HG03575 (cell line): ENCODE data around the gene KRTAP5-10.
"Not testable (repeated sequence)": the region's sequence is repeated elsewhere in the genome, so short reads cannot be mapped to it uniquely, and the experiment has no call there.

Experiments
- ATAC-seq: cut with Tn5 transposase; IDR thresholded peaks from one replicate; pipeline ENCODE4 v1.9.1; 2021; ENCODE audit not compliant: unreplicated experiment, insufficient number of reproducible peaks, low FRiP score; ENCODE audit errors: extremely low read depth

Gene KRTAP5-10

GRCh38 chr11:71540521-71541304 is 24.6 kb upstream of the KRTAP5-10 start:
- ATAC-seq, result not testable (repeated sequence)

GRCh38 chr11:71542382-71542781 is 23.0 kb upstream of the KRTAP5-10 start:
- no peak for ATAC-seq

DNA sequence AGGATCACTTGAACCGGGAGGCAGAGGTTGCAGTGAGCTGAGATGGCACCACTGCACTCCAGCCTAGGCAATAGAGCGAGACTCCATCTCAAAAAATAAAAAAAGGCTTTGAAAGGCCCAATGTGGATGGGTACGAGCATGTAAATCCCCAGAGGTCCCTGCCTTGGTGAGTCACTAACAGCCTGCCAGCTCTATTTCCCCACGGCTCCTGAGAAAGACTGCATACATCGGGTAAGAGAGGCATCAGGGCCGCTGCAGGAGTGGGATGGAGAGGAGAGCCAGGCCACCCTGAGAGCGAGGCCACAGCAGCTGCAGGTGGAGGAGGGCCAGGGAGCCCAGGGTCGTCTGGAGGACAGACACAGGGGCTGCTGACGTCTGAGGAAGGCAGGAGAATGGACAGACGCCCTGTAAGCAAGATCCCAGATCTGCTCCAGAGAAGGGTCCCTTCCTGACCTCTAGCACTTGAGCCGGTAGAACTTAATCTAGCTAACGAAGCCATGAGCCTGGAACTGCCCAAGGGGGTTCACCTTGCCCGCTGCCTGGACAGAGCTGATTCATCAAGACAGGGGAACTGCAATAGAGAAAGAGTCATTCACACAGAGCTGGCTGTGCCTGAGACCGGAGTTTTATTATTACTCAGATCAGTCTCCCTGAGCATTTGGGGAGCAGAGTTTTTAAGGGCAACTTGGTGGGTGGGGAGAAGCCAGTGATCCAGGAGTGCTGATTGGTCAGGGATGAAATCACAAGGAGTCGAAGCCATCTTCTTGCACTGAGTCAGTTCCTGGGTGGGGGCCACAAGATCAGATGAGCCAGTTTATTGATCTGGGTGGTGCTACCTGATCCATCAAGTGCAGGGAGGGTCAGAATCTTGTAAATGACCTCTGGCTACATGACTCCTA is 22.2 kb upstream of the KRTAP5-10 start:
- ATAC-seq, result no peak

GRCh38 chr11:71543866-71544265 is 21.5 kb upstream of the KRTAP5-10 start:
- ATAC-seq, result no peak

GRCh38 chr11:71544525-71545214 is 20.7 kb upstream of the KRTAP5-10 start:
- ATAC-seq, result no peak

GRCh38 chr11:71545405-71545966 is 19.9 kb upstream of the KRTAP5-10 start:
- no peak for ATAC-seq

- ATAC-seq, result no peak
Observed at GRCh38 chr11:71548120-71548519, 17.2 kb upstream of the KRTAP5-10 start, which contains the start of gene KRTAP5-9. Gene KRTAP5-9 (plus strand): TSS chr11:71548420. CDS start chr11:71548658, 238 bp downstream.

- no peak for ATAC-seq
Observed at GRCh38 chr11:71548716-71549151, 16.6 kb upstream of the KRTAP5-10 start.

DNA sequence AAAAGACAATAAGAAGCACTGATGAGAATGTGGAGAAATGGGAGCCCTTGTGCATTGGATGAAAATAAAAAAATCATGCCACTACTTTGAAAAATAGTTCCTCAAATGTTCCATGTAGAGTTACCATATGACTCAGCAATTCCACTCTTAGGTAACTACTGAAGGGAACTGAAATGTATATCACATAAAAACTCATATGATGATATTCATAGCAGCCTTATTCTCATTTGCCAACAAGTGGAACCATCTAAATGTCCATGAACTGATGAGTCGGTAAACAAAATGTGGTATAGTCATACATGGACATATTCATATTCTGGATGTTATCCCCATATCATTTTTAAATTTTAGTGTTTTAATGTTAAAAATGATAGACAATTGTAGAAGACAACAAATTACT is 13.7 kb upstream of the KRTAP5-10 start:
- ATAC-seq, result no peak

GRCh38 chr11:71554996-71555395 is 10.4 kb upstream of the KRTAP5-10 start:
- no peak for ATAC-seq

- no peak for ATAC-seq
Observed at GRCh38 chr11:71555508-71555907, 9.9 kb upstream of the KRTAP5-10 start.

DNA sequence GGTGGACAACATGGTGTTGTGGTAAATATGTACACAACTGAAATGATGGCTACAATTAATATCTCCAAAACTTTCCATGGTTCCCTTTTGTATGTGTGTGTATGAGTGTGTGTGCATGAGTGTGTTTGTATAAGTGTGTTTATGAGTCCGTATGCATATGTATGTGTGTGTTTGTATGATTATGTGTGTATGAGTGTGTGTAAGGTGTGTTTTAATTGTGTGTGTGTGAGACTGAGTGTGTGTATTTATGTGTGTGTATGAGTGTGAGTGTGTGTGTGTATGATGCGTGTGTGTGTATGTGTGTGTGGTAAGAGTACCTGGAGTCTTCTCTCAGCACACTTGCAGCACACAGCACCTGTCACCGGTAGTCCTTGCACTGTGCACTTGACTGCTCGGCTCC is 9.3 kb upstream of the KRTAP5-10 start:
- ATAC-seq, result no peak

DNA sequence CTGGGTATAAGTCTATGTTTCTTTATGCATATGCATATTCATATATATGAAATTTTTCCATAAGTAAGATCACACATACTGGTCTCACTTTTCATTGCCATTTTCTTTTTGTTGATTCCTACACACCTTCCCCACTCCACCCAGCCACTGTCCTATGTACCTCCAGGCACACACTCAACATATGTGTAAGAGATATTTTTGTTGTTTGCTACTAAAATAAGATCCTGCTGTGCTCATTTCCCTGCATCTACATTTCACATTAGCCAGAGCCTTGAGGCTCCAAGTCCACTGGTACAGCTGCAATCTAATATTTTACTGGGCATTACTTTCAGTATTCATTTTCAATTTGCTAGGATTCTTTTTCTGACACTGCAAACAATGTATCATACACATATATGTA is 8.1 kb upstream of the KRTAP5-10 start:
- ATAC-seq, result no peak

DNA sequence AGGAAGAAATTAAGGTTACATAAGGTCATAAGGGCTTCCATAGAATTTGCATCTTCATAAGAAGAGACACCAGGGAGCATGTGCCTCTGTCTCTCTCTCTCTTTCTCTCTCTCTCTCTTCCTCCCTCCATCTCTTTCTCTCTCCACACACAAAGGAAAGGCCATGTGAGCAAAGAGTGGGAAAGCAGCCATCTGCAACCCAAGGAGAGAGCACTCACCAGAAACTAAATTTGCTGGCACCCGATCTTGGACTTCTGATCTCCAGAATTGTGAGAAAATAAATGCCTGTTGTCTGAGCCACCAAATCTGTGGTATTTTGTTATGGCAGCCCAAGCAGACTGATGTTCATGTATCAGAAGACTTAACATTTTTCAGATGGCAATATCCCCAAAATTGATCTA is 6.4 kb upstream of the KRTAP5-10 start:
- no peak for ATAC-seq

- no peak for ATAC-seq
Observed at GRCh38 chr11:71562120-71562519, 3.2 kb upstream of the KRTAP5-10 start.

- no peak for ATAC-seq
Observed at GRCh38 chr11:71563406-71563805, 2.0 kb upstream of the KRTAP5-10 start.

DNA sequence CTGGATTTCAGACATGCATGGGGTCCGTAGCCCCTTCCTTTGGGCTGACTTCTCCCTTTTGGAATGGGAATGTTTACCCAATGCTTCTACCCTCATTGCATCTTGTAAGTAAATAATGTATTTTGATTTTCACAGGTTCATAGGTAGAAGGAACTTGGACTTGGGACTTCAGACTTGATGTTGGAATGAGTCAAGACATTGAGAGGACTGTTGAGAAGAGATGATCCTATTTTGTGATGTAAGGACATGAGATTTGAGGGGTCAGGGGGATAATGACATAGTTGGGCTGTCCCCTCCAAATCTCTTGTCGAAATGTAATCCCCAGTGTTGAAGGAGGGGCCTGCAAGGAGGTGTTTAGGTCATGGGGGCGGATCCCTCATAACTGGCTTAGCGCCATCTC is 933 bp upstream of the KRTAP5-10 start:
- no peak for ATAC-seq

GRCh38 chr11:71566081-71566620 is 788 bp downstream of the KRTAP5-10 start:
- ATAC-seq, result no peak
